ENCODE data around the gene LRRC26.
"Not testable (repeated sequence)": the region's sequence is repeated elsewhere in the genome, so short reads cannot be mapped to it uniquely, and the experiment has no call there.

Gene LRRC26

GRCh38 chr9:137136881-137137607 lies 32.8 kb downstream of the LRRC26 start:
- DNase-seq (ENCODE audit: low read depth): no peak

DNA sequence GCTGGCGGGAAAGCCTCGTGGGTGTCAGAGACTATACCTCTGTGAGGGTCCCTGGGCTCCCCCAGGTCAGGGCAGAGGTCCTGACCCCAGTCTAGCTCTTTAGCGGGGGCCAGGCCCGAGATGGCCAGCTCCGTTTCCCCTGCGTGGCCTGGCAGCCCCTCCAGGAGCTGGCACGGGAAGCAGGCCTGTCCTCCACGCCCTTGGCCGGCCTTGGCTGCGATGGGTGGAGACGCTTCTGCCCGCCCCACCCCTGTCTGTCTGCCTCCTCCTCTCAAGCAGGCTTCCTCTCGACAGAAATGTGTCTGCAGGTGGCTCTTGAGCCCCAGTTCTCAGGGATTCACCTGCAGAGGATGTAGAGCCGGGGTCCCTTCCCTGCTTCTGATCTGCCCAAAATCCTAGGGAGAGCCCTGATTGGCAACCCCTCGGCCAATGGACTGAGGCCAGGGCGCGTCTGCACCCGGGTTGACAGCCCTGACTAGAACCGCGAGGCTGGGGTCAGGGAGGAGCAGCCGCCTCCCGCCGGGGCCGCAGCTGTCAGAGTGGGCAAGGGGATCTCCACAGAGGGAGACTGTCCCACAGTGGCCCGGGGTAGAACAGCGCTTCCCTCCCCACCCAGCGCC lies 33.5 kb downstream of the LRRC26 start:
- no peak for DNase-seq (ENCODE audit: low read depth)

- DNase-seq (ENCODE audit: low read depth): not testable (repeated sequence)
These were observed 34.7 kb downstream of the LRRC26 start for GRCh38 chr9:137135154-137135553.

GRCh38 chr9:137134191-137134590 lies 35.7 kb downstream of the LRRC26 start:
- no peak for DNase-seq (ENCODE audit: low read depth)

DNA sequence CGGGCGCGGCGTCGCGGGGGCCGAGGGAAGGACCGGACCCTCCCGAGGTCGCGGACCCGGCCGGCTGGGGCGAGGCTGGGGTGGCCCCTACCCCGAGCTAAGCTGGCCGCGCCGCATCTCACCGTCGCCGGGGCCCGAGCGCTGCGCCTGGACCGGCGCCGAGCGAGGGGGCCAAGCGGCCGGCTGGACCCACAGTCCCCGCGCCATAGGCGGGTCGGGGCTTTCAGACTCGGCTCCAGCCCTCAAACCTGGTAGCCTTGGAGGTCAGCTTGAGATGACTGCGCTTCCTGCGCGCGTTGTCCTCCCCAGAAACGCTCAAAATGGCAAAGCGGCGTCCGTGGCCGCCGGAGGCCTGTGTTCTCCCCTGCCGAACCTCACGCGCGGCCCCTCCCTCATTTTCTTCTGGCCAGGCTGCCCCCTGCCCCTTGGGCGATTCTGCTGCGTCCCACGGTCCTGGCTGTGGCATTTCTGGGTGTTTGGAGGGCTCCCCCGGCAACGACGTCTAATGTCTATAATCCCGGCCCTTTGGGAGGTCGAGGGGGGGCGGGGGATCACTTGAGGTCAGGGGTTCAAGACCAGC lies 39.6 kb downstream of the LRRC26 start:
- no peak for DNase-seq (ENCODE audit: low read depth)

- DNase-seq (ENCODE audit: low read depth): peak; percentile 92
These were observed 40.2 kb downstream of the LRRC26 start for GRCh38 chr9:137129456-137130175.

- DNase-seq (ENCODE audit: low read depth): no peak
These were observed 40.9 kb downstream of the LRRC26 start for GRCh38 chr9:137128862-137129455.

- no peak for DNase-seq (ENCODE audit: low read depth)
These were observed 41.5 kb downstream of the LRRC26 start for GRCh38 chr9:137128158-137128861.

GRCh38 chr9:137127301-137128157 lies 42.3 kb downstream of the LRRC26 start:
- DNase-seq (ENCODE audit: low read depth): no peak

DNA sequence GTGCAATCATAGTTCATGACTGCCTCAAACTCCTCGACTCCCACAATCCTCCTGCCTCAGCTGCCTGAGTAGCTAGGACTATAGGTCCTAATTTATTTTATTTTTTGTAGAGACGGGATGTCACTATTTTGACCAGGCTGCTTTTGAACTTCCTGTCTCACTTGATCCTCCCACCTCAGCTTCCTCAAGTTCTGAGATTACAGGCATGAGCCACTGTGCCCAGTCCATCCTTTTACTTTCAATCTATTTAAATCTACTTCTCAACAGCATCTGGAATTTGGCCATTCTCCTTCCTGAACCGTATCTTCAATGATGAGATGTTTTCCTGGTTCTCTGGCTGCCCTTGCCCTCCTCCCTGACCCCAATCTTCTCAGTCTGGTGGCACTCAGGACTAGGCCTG lies 43.1 kb downstream of the LRRC26 start:
- no peak for DNase-seq (ENCODE audit: low read depth)

DNA sequence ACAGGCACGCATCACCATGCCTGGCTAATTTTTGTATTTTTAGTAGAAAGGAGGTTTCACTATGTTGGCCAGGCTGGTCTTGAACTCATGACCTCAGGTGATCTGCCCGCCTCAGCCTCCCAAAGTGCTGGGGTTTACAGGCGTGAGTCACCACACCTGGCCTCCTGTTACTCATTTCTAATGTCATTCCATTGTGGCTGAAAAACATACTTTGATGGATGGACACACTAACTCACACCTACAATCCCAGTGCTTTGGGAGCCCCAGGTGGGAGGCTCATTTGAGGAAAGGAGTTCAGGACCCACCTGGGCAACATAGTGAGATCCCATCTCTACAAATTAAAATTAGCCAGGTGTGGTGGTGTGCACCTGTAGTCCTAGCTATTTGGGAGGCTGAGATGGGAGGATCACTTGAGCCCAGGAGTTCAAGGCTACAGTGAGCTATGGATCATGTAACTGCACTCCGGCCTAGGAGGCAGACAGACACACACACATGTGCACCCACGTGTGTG lies 45.8 kb downstream of the LRRC26 start:
- not testable (repeated sequence) for DNase-seq (ENCODE audit: low read depth)

GRCh38 chr9:137123468-137123837 lies 46.4 kb downstream of the LRRC26 start:
- DNase-seq (ENCODE audit: low read depth): no peak

- DNase-seq (ENCODE audit: low read depth): not testable (repeated sequence)
These were observed 46.9 kb downstream of the LRRC26 start for GRCh38 chr9:137122796-137123467.

GRCh38 chr9:137121927-137122795 lies 47.7 kb downstream of the LRRC26 start:
- not testable (repeated sequence) for DNase-seq (ENCODE audit: low read depth)
